Raji (cell line): ENCODE data around the gene USP17L17.
"Not testable (repeated sequence)": the region's sequence is repeated elsewhere in the genome, so short reads cannot be mapped to it uniquely, and the experiment has no call there.

Source experiments
- POLR2A ChIP-seq: IDR thresholded peaks from 2 replicates; pipeline ENCODE4 v1.6.1; 2011; ENCODE audit warnings: low read depth, low read length, control low read depth; ENCODE audit not compliant: insufficient read depth

Gene USP17L17

GRCh38 chr4:9243579-9243978 is at the start of gene USP17L17:
Gene USP17L17 (plus strand): TSS chr4:9243879. CDS start chr4:9243879, 0 bp downstream.
- not testable (repeated sequence) for TF ChIP-seq POLR2A

GRCh38 chr4:9210357-9210756 is 33.3 kb upstream of the USP17L17 start, which contains the start of gene USP17L10:
Gene USP17L10 (plus strand): TSS chr4:9210657. CDS start chr4:9210657, 0 bp downstream.
- TF ChIP-seq POLR2A, result not testable (repeated sequence)

GRCh38 chr4:9215105-9215504 is 28.6 kb upstream of the USP17L17 start, which contains the start of gene USP17L11:
Gene USP17L11 (plus strand): TSS chr4:9215405. CDS start chr4:9215405, 0 bp downstream.
- not testable (repeated sequence) for TF ChIP-seq POLR2A

GRCh38 chr4:9219852-9220251 is 23.8 kb upstream of the USP17L17 start, which contains the start of gene USP17L12:
Gene USP17L12 (plus strand): TSS chr4:9220152. CDS start chr4:9220152, 0 bp downstream.
- TF ChIP-seq POLR2A, result not testable (repeated sequence)

- TF ChIP-seq POLR2A, result not testable (repeated sequence)
Measured at GRCh38 chr4:9224596-9224995, 19.1 kb upstream of the USP17L17 start, which contains the start of gene USP17L13. Gene USP17L13 (plus strand): TSS chr4:9224896. CDS start chr4:9224896, 0 bp downstream.

- TF ChIP-seq POLR2A, result not testable (repeated sequence)
Measured at GRCh38 chr4:9234085-9234484, 9.6 kb upstream of the USP17L17 start, which contains the start of gene USP17L15. Gene USP17L15 (plus strand): TSS chr4:9234385. CDS start chr4:9234385, 0 bp downstream.

GRCh38 chr4:9247953-9248680 is 4.4 kb downstream of the USP17L17 start, which contains the start of gene USP17L18:
Gene USP17L18 (plus strand): TSS chr4:9248630. CDS start chr4:9248630, 0 bp downstream.
- not testable (repeated sequence) for TF ChIP-seq POLR2A

- TF ChIP-seq POLR2A, result not testable (repeated sequence)
Measured at GRCh38 chr4:9253078-9253477, 9.4 kb downstream of the USP17L17 start, which contains the start of gene USP17L19. Gene USP17L19 (plus strand): TSS chr4:9253378. CDS start chr4:9253378, 0 bp downstream.

GRCh38 chr4:9257824-9258223 is 14.1 kb downstream of the USP17L17 start, which contains the start of gene USP17L20:
Gene USP17L20 (plus strand): TSS chr4:9258124. CDS start chr4:9258124, 0 bp downstream.
- not testable (repeated sequence) for TF ChIP-seq POLR2A

GRCh38 chr4:9262572-9262971 is 18.9 kb downstream of the USP17L17 start, which contains the start of gene USP17L21:
Gene USP17L21 (plus strand): TSS chr4:9262872. CDS start chr4:9262872, 0 bp downstream.
- not testable (repeated sequence) for TF ChIP-seq POLR2A

GRCh38 chr4:9267319-9267718 is 23.6 kb downstream of the USP17L17 start, which contains the start of gene USP17L22:
Gene USP17L22 (plus strand): TSS chr4:9267619. CDS start chr4:9267619, 0 bp downstream.
- TF ChIP-seq POLR2A, result not testable (repeated sequence)
